WTC11 (cell line): Measurements from ENCODE around the gene SVBP. TPM values are rescaled to one million over a fixed set of nuclear protein-coding genes. Genes with fewer than 3 reads are reported as not detected.

ENCODE experiments used
- ATAC-seq: fragments of 200-7000 bp; cut with Tn5 transposase; 2 replicates; pipeline ENCODE4 v1.10.0; 2021; ENCODE audit warnings: mild to moderate bottlenecking, moderate library complexity
- CTCF ChIA-PET: fragments of 300-600 bp; sonication (Branson Sonifier 250); formaldehyde crosslinking; loops from one replicate; lab custom pipeline; 2021; ENCODE audit warnings: antibody characterized with exemption; lab: Charles Lee
- POLR2A ChIA-PET: fragments of 350-600 bp; sonication (Branson Sonifier 250); formaldehyde crosslinking; loops from one replicate; lab custom pipeline; 2021; ENCODE audit warnings: antibody characterized with exemption; lab: Charles Lee
- DNase-seq: peaks from one replicate; pipeline ENCODE4 v3.0.0; 2021; ENCODE audit warnings: low spot score
- H3K27ac Mint-ChIP-seq: 2 replicates; pipeline ENCODE4 v1.8.0; 2021; ENCODE audit warnings: mixed read lengths
- H3K27me3 Mint-ChIP-seq: 2 replicates; pipeline ENCODE4 v1.8.0; 2021; ENCODE audit warnings: low read depth, mild to moderate bottlenecking, moderate library complexity, mixed read lengths
- H3K36me3 Mint-ChIP-seq: 2 replicates; pipeline ENCODE4 v1.8.0; 2021; ENCODE audit warnings: mixed read lengths
- H3K4me1 Mint-ChIP-seq: 2 replicates; pipeline ENCODE4 v1.8.0; 2022; ENCODE audit warnings: mixed read lengths
- H3K4me3 Mint-ChIP-seq: 2 replicates; pipeline ENCODE4 v1.8.0; 2021; ENCODE audit warnings: mild to moderate bottlenecking, moderate library complexity, mixed read lengths
- H3K9me3 Mint-ChIP-seq: 2 replicates; pipeline ENCODE4 v1.8.0; 2021; ENCODE audit warnings: mixed read lengths
- NFE2L1 ChIP-seq: sonication (generic); formaldehyde crosslinking; IDR thresholded peaks from 2 replicates; pipeline ENCODE4 v1.8.1; 2023; ENCODE audit warnings: missing genetic modification reagents
- NR3C1 ChIP-seq: sonication (generic); formaldehyde crosslinking; conservative IDR thresholded peaks from 2 replicates; pipeline ENCODE4 v1.8.1; 2023; ENCODE audit warnings: low read depth, mild to moderate bottlenecking, missing genetic modification reagents
- RELA ChIP-seq: sonication (generic); formaldehyde crosslinking; IDR thresholded peaks from 2 replicates; pipeline ENCODE4 v1.8.1; 2022; ENCODE audit warnings: missing genetic modification reagents, mild to moderate bottlenecking, borderline replicate concordance
- RORB ChIP-seq: fragments of 250-450 bp; sonication (Bioruptor Pico); IDR thresholded peaks from 2 replicates; pipeline ENCODE4 v1.9.0; 2021; ENCODE audit warnings: mild to moderate bottlenecking
- TEAD1 ChIP-seq: sonication (generic); formaldehyde crosslinking; IDR thresholded peaks from 2 replicates; pipeline ENCODE4 v1.8.0; 2022; ENCODE audit warnings: mild to moderate bottlenecking, missing genetic modification reagents
- TEAD4 ChIP-seq: sonication (generic); formaldehyde crosslinking; IDR thresholded peaks from 2 replicates; pipeline ENCODE4 v1.8.0; 2022; ENCODE audit warnings: mild to moderate bottlenecking, missing genetic modification reagents
- TP53 ChIP-seq: sonication (generic); formaldehyde crosslinking; IDR thresholded peaks from 2 replicates; pipeline ENCODE4 v1.8.1; 2023; ENCODE audit warnings: mild to moderate bottlenecking, missing genetic modification reagents
- total RNA-seq: library from RNA; stranded (reverse); gene quantifications from 3 replicates; pipeline ENCODE4 v1.2.3, GENCODE V29; 2021
- TF ChIP-seq, protein P1 (sequence below): sonication (generic); formaldehyde crosslinking; IDR thresholded peaks from 2 replicates; pipeline ENCODE4 v1.8.1; 2022; ENCODE audit warnings: mild to moderate bottlenecking, moderate library complexity, missing genetic modification reagents
- TF ChIP-seq, protein P2 (sequence below): sonication (generic); formaldehyde crosslinking; IDR thresholded peaks from 2 replicates; pipeline ENCODE4 v1.8.0; 2023; ENCODE audit warnings: missing genetic modification reagents
- TF ChIP-seq, protein P3 (sequence below): sonication (generic); formaldehyde crosslinking; IDR thresholded peaks from 2 replicates; pipeline ENCODE4 v1.8.0; 2022; ENCODE audit warnings: mild to moderate bottlenecking, missing genetic modification reagents
- TF ChIP-seq, protein P4 (sequence below): fragments of 250-450 bp; sonication (Bioruptor Pico); IDR thresholded peaks from 2 replicates; pipeline ENCODE4 v1.9.0; 2021; ENCODE audit warnings: mild to moderate bottlenecking
- TF ChIP-seq, protein P5 (sequence below): sonication (generic); formaldehyde crosslinking; IDR thresholded peaks from 2 replicates; pipeline ENCODE4 v1.8.1; 2022; ENCODE audit warnings: low read depth, mild to moderate bottlenecking, moderate library complexity, missing genetic modification reagents, borderline replicate concordance
- TF ChIP-seq, protein P6 (sequence below): sonication (generic); formaldehyde crosslinking; IDR thresholded peaks from 2 replicates; pipeline ENCODE4 v1.8.1; 2023; ENCODE audit warnings: mild to moderate bottlenecking, moderate library complexity, missing genetic modification reagents
- TF ChIP-seq, protein P7 (sequence below): sonication (generic); formaldehyde crosslinking; IDR thresholded peaks from 2 replicates; pipeline ENCODE4 v1.8.1; 2023; ENCODE audit warnings: mild to moderate bottlenecking, missing genetic modification reagents, moderate library complexity
- TF ChIP-seq, protein P8 (sequence below): sonication (generic); formaldehyde crosslinking; conservative IDR thresholded peaks from 2 replicates; pipeline ENCODE4 v1.8.1; 2023; ENCODE audit warnings: mild to moderate bottlenecking, low read depth, missing genetic modification reagents, moderate library complexity
- TF ChIP-seq, protein P9 (sequence below): sonication (generic); formaldehyde crosslinking; IDR thresholded peaks from 2 replicates; pipeline ENCODE4 v1.8.0; 2022; ENCODE audit warnings: mild to moderate bottlenecking, missing genetic modification reagents

The SVBP gene
- total RNA-seq, 1 experiment from 2014 or later, result 28.7 TPM

DNA sequence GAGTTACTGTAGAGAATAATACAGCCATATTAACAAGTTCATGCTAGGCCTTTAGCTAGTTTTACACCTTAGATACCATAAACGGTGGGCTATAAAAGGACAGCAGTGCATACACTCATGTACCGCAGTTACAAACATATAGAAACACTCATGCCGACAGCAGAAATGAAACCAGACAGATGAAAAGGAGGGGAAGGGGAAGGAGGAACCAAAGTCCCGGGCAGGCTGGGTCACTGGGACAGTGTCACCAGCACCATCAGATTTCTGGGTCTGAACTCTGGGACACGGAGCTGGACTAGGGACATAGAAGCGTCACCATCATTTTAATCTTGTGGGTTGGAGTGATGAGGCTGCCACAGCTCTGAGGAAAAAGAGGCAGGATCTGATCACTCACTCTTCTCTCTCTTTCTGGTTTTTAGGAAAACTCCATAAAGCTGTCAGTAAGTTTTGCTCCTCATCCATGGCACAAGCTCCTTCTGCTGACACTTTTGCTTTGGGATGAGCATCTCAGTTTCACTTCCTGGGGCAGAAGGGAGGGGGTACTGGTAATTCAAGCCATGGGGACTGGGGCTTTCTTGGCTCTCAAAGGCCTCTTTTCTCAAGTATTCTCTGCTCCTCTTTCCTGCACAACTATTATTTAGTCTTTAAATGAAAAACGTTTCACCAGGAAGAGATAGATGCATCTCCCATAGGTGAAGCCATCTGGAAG is 21.4 kb upstream of the SVBP start (continued):
- TF ChIP-seq, protein P1, sequence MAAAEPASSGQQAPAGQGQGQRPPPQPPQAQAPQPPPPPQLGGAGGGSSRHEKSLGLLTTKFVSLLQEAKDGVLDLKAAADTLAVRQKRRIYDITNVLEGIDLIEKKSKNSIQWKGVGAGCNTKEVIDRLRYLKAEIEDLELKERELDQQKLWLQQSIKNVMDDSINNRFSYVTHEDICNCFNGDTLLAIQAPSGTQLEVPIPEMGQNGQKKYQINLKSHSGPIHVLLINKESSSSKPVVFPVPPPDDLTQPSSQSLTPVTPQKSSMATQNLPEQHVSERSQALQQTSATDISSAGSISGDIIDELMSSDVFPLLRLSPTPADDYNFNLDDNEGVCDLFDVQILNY, result no peak

DNA sequence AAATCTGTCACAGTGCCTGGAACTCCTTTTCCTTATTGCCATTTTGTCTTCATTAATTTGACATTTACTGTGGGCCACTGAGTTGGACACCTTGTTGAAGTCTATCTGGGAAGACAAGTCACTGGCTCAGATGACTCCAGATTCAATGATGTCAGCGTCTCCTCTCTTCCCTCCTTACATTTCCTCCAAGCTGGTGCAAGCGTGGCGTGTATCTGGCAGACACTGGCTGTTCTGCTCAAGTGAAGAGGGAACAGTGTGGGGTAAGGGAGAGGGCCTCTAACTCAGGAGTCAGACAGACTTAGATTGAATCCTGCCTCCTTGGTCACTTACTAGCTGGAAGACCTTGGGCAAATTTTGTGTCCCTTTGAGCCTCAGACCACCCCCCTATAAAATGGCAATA is 20.5 kb upstream of the SVBP start:
- CTCF ChIA-PET, result interaction anchor here (1.1 kb wide), 1 partner anchor 9 kb away, joined by 4 read pairs; the partner anchor contains the start of gene ZNF691
- Mint-ChIP-seq H3K4me3 (no peak overlapping the region), H3K27me3 (no peaks in the 10 kb centered on the region), H3K27ac (no peak overlapping the region), H3K36me3 (peaks cover 3% of the 10 kb centered on the region; the same call in 1 of the 2 replicates), H3K9me3 (no peaks in the 10 kb centered on the region), H3K4me1 (no peaks in the 10 kb centered on the region)
- TF ChIP-seq, protein P2, sequence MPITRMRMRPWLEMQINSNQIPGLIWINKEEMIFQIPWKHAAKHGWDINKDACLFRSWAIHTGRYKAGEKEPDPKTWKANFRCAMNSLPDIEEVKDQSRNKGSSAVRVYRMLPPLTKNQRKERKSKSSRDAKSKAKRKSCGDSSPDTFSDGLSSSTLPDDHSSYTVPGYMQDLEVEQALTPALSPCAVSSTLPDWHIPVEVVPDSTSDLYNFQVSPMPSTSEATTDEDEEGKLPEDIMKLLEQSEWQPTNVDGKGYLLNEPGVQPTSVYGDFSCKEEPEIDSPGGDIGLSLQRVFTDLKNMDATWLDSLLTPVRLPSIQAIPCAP, result no peak
- TF ChIP-seq, protein P3, sequence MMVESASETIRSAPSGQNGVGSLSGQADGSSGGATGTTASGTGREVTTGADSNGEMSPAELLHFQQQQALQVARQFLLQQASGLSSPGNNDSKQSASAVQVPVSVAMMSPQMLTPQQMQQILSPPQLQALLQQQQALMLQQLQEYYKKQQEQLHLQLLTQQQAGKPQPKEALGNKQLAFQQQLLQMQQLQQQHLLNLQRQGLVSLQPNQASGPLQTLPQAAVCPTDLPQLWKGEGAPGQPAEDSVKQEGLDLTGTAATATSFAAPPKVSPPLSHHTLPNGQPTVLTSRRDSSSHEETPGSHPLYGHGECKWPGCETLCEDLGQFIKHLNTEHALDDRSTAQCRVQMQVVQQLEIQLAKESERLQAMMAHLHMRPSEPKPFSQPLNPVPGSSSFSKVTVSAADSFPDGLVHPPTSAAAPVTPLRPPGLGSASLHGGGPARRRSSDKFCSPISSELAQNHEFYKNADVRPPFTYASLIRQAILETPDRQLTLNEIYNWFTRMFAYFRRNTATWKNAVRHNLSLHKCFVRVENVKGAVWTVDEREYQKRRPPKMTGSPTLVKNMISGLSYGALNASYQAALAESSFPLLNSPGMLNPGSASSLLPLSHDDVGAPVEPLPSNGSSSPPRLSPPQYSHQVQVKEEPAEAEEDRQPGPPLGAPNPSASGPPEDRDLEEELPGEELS (CRISPR knock-in tag), result no peak
- TF ChIP-seq, protein P4, sequence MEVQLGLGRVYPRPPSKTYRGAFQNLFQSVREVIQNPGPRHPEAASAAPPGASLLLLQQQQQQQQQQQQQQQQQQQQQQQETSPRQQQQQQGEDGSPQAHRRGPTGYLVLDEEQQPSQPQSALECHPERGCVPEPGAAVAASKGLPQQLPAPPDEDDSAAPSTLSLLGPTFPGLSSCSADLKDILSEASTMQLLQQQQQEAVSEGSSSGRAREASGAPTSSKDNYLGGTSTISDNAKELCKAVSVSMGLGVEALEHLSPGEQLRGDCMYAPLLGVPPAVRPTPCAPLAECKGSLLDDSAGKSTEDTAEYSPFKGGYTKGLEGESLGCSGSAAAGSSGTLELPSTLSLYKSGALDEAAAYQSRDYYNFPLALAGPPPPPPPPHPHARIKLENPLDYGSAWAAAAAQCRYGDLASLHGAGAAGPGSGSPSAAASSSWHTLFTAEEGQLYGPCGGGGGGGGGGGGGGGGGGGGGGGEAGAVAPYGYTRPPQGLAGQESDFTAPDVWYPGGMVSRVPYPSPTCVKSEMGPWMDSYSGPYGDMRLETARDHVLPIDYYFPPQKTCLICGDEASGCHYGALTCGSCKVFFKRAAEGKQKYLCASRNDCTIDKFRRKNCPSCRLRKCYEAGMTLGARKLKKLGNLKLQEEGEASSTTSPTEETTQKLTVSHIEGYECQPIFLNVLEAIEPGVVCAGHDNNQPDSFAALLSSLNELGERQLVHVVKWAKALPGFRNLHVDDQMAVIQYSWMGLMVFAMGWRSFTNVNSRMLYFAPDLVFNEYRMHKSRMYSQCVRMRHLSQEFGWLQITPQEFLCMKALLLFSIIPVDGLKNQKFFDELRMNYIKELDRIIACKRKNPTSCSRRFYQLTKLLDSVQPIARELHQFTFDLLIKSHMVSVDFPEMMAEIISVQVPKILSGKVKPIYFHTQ (CRISPR knock-in tag), result no peak
- TF ChIP-seq NR3C1 (CRISPR knock-in tag) (no peak), RELA (CRISPR knock-in tag) (no peak), TEAD4 (no peak), RORB (no peak), NFE2L1 (CRISPR knock-in tag) (no peak), TP53 (CRISPR knock-in tag) (no peak), TEAD1 (CRISPR knock-in tag) (no peak)
- TF ChIP-seq, protein P5, sequence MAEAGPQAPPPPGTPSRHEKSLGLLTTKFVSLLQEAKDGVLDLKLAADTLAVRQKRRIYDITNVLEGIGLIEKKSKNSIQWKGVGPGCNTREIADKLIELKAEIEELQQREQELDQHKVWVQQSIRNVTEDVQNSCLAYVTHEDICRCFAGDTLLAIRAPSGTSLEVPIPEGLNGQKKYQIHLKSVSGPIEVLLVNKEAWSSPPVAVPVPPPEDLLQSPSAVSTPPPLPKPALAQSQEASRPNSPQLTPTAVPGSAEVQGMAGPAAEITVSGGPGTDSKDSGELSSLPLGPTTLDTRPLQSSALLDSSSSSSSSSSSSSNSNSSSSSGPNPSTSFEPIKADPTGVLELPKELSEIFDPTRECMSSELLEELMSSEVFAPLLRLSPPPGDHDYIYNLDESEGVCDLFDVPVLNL (CRISPR knock-in tag), result no peak
- TF ChIP-seq, protein P6, sequence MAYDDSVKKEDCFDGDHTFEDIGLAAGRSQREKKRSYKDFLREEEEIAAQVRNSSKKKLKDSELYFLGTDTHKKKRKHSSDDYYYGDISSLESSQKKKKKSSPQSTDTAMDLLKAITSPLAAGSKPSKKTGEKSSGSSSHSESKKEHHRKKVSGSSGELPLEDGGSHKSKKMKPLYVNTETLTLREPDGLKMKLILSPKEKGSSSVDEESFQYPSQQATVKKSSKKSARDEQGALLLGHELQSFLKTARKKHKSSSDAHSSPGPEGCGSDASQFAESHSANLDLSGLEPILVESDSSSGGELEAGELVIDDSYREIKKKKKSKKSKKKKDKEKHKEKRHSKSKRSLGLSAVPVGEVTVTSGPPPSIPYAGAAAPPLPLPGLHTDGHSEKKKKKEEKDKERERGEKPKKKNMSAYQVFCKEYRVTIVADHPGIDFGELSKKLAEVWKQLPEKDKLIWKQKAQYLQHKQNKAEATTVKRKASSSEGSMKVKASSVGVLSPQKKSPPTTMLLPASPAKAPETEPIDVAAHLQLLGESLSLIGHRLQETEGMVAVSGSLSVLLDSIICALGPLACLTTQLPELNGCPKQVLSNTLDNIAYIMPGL (CRISPR knock-in tag), result no peak
- TF ChIP-seq, protein P7, sequence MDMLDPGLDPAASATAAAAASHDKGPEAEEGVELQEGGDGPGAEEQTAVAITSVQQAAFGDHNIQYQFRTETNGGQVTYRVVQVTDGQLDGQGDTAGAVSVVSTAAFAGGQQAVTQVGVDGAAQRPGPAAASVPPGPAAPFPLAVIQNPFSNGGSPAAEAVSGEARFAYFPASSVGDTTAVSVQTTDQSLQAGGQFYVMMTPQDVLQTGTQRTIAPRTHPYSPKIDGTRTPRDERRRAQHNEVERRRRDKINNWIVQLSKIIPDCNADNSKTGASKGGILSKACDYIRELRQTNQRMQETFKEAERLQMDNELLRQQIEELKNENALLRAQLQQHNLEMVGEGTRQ, result no peak
- TF ChIP-seq, protein P8, sequence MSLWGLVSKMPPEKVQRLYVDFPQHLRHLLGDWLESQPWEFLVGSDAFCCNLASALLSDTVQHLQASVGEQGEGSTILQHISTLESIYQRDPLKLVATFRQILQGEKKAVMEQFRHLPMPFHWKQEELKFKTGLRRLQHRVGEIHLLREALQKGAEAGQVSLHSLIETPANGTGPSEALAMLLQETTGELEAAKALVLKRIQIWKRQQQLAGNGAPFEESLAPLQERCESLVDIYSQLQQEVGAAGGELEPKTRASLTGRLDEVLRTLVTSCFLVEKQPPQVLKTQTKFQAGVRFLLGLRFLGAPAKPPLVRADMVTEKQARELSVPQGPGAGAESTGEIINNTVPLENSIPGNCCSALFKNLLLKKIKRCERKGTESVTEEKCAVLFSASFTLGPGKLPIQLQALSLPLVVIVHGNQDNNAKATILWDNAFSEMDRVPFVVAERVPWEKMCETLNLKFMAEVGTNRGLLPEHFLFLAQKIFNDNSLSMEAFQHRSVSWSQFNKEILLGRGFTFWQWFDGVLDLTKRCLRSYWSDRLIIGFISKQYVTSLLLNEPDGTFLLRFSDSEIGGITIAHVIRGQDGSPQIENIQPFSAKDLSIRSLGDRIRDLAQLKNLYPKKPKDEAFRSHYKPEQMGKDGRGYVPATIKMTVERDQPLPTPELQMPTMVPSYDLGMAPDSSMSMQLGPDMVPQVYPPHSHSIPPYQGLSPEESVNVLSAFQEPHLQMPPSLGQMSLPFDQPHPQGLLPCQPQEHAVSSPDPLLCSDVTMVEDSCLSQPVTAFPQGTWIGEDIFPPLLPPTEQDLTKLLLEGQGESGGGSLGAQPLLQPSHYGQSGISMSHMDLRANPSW (CRISPR knock-in tag), result no peak
- TF ChIP-seq, protein P9, sequence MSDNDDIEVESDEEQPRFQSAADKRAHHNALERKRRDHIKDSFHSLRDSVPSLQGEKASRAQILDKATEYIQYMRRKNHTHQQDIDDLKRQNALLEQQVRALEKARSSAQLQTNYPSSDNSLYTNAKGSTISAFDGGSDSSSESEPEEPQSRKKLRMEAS (CRISPR knock-in tag), result no peak
- ATAC-seq (no peak), DNase-seq (no peak)
- POLR2A ChIA-PET, result no interaction called here
